ENCODE results near the gene ALAS1.

ALAS1 gene

DNA sequence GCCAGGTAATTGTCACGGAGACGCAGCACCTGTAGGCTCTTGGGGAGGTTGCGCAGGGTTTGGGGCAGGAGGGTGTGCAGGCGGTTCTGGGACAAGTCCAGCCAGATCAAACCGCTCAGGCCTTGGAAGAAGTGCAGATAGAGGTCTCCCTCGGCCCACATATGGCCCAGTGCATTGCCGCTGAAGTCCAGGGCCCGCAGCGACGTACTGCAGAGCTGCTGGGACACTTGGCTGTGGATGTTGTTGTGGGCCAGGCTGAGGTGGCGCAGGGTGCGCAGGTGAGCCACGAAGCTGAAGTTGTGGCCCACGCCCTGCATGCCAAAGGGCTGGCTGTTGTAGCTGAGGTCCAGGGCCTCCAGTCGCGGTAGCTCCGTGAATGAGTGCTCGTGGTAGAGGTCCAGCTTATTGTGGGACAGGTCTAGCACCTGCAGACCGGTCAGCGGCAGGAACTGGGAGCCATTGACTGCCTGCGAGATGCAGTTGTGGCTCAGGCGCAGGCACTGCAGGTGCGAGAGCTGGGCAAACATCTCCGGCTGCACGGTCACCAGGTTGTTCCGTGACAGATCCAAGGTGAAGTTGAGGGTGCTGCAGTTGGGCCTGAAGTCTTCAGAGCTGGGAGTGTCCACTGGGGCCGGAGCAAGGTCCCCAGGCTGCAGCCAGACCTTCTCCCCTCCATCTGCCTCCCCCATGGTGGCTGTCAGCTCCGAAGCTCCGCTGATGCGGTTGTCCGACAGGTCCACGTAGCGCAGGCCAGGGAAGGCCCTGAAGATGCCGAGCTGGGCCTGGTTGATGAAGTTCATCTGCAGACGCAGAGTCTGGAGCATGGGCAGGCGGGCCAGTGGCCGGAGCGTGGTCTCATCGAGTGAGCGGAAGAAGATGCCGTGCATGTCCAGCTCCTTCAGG, 24.6 kb downstream of the ALAS1 start:
- no peak for FAIRE-seq

DNA sequence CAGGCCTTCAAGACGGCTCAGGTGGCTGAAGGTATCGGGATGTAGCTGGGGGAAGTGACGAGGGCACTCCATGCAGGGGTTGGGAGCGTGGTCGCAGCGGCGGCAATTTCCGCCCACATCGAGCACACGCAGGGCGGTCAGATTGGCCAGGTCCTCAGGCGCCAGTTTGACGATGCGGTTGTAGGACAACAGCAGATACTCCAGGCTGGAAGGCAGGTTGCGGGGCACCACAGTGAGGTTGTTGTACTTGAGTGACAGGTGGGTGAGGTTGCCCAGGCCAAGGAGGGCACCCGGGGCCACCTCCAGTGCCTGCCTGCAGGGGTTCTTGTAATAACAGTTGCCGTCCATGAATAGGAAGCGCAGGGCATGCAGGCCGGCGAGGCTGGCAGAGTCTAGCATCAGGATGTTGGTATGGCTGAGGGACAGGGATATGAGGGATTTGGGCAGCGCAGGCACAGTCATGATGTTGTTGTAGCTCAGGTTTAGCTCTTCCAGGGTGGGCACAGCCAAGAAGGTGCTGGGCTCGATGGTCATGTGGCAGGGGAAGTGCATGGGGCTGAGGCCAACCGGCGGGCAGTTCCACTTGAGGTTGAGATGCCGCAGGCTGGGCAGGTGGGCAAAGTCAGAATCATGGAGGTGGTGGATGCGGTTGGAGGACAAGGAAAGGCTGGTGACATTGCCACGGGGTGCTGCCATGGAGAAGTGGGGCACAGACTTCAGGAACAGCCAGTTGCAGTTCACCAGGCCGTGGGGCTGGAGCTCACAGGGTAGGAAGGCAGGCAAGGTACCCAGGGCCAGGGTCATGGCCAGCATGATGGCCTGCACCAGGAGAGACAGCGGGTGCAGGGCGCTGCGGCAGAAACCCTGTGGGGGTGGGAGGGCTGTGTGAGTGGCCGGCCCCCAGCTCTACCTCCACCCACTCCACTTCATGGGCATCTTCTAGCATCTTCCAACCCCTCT, 25.8 kb downstream of the ALAS1 start:
- no peak for FAIRE-seq

DNA sequence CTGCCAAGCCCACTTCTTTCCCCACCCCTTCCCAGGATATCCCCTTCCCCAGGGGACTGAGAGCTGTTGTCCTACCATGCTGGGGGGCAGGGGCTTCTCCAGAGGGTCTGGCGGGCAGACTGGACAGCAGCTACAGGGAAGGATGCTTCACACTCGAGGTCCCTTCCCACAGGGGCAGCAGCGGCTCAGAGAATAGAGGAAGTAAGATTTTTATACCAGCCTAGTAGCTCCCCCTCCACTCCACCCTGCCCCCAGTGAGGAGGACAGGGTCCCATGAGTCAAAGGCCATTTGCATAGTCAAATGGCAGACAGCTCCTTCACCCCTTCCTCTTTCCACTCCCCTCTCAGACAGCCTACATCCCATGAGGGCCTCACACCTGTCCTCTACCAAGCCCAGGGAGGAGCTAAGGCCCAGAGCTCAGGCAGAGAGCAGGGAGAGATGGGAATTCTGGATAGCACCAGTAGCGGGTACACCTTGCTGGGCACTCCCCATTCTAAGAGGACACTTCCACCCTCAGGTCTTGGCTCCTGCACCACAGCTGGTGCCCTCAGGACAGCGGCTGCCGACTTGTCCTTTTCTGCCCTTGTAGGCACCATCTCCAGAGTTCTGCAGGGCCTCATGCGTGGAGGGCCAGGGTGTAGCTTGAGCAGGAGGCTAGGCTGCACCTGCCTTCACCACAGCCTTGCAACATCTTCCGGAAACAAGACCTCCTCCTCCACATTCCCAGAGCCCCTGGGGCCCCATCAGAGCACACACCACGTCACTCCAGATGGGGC, 27.7 kb downstream of the ALAS1 start, which contains the start of gene TLR9:
TSS of gene TLR9 (minus strand) at position 194 of the 777 bp plus-strand sequence. CDS start at position 78, 116 bp downstream.
- no peak for FAIRE-seq

DNA sequence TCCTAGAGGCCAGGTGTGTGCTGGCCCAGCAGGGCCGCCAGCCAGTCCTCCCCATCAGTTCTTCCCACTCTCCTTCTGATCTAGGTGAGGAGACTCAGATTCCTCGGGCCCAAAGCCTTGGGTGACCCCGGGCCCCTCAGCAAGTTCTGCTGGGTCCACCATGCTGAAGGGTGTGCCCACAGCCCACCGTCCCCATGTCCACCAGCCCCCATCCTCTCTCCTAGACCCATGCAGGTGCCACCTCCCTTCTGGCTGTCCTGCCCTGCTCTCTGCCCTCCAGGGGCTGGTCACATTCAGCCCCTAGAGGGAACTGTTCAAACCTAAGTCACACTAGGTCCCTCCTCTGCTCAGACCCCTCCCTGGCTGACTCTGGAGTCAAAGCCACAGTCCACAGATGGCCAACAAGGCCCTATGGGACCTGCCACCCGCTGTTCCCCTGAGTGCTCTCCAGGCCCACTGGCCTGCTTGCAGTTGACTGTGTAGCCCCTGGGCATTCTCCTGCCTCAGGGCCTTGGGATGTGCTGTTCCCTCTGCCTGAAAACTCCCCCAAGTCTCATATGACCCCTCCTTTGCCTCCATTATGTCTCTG, 28.4 kb downstream of the ALAS1 start:
- FAIRE-seq: no peak

DNA sequence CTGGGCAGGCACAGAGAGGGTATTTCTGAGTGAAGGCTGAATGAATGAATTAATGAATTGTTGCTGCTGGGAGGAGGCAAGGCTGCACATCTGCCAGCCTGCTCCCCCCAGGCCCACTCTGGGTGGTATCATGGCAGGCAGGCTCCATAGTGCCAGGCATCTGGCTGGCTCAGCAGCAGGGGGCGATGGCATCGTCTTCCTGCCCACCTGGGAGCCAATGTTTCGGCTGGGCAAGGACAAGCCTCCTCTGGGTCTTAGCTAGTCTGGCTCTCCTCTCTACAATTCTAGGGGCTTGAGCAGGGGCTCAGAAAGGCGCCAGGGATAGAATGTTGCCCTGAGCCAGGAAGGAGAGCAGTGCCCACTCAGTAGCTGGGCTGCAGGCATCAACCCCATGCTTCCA, 29.2 kb downstream of the ALAS1 start:
- FAIRE-seq: no peak

DNA sequence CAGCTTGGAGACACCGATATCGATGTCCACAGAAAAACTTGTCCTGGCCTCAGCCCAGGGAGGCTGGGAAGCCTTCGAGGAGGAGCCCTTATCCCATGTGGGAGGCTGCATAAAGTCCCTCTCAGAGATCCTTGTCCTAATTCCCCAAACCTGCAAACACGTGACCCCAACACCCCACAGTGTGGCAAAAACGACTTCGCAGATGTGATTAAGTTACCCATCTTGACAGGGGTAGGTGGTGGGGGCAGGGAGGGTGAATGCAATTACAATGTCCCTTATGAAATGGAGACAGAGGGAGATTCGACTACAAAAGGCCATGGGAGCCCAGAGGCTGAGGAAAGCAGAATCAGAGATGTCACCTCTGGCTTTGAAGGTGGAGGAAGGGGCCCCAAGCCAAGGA, 29.8 kb downstream of the ALAS1 start:
- FAIRE-seq: no peak

DNA sequence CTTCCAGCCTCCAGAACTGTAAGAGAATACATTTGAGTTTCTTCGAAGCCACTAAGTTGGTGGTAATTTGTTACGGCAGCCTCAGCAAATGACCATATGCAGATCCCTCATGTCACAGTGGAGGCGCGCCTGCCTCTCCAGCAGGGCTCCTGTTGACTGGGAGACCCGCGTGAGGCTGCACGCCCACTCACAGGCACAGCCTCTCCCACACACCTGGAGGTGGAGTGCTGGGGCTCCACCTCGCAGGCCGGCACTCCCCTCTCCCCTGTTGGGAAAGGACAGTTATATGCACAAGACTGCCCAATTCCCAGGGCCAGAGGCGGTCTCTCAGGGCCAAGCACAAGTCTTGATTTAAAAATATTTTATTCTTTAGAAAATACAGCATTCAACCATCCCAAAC, 30.3 kb downstream of the ALAS1 start:
- FAIRE-seq: no peak

DNA sequence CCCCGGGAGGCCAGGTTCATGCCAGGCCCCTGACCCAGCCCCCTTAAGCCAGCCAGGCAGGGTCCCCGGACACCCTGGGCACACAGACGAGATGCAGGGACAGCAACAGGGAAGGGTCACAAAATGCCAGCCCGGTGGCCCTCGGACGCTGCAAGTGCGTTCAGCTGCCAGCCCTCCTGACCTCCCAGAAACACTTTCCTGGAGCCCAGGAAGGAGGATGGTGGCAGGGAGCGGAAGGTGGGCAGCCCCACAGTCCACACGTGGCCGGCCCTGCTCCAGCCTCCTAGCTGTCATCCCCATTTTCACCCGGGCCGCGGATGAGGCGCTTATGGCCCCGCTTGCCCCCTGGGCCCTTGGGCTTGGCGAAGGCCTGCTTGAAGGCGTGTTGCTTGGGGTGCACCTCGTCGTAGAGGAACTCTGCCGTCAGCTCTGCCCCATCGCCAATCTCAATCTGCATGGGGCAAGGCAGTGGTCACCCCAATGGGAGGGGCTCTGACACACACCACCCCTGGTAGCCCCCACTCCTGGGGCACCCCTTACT, 30.9 kb downstream of the ALAS1 start:
- FAIRE-seq: no peak

DNA sequence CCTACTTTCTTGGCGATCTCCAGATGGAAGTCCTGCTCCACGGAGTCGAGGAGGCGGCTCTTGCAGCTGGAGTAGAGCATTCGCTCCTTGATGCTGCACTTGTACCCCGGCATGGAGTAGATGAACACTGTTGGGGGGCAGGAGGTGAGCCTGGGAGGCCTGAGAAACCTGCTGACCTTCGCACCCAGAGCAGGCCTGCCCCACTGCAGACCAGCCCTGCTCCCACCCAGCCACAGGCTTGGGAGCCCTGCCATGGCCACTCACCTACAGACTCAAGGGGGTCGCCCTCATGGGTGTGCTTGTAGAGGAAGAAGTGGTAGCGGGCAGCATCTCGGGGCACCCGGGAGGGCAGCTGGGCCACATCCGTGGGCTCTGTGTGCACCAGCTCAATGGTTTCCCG, 31.7 kb downstream of the ALAS1 start:
- FAIRE-seq: no peak

DNA sequence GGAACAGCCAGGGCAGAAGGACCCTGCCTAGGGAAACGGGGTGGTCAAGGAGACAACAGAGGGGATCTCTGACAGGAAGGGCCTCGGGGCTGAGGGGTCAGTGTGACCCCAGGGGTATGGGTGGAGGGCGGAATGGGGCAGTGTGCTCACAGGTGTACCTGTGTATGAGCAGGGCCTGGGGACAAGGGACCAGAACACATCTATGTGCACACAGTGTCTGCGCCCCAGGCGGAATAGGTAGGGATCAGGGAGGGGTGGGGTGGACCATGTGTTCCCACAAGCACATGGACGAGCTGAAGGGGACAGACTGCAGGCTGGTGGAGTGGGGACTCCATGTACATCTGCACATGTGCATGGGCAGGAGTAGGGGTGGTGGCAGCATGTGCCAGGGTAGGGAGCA, 32.5 kb downstream of the ALAS1 start:
- no peak for FAIRE-seq

DNA sequence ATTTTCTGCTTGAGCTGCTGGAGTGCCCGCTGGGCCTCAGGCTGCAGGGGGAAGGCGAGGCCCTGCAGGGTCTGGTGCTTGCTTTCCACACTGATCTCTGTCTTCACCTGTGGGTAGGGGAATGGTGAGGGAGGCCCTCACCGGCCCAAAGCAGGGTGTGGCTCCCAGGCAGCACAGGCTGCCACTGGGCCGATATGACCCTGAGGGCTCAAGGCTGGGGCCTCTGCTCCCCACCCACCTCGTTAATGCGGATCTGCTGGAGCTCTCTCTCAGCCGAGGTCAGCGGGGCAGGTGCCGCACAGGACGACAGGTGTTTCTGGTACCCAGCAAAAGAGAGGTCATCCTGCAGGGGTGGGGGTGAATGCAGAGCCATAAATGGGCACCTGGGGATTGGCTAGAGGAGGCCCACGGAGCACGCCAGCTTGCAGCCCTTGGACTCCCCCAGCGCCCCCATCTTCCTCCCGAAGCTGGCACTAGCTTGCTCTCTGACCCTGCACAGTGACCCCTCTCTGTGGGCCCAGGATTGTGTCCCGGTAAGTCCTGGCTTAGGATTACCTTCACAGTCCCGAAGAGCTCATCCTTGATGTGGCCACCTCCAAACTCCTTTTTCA, 33.0 kb downstream of the ALAS1 start:
- no peak for FAIRE-seq

DNA sequence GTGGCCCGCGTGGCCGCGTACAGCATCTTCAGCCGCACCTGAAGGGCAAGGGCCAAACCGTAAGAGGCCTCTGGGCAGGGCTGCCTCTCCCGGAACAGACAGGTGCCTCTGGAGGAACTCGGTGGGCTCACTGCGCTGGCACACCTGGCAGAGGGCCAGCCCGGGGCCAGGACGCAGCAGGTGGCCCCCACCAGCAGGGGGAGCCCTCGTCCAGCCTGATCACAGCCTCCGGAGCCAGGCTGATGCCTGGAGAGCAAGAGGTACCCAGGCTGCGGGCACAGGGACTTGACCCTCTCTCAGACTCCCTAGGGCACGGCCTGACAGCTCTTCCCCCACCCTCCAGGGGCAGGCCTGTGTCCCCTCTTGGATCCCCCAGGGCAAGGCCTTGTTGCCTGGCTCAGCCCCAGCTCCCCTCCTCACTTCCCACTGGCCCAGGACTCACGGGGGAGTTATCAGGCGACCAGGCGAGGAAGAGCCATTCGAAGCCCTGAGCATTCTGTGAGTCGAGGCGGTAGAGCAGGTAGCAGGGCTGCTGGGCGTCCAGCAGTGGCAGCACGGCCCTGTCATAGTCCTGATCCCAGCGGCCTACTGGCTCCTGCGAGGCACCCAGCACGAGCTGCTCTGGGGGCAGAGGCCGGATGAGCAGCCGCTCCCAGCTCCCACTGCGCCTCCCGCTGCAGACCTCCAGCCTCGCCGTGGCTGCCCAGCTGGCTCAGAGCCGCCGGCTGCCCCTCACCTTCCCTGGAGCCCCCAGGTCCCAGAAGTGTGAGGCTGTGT, 33.7 kb downstream of the ALAS1 start:
- FAIRE-seq: no peak

DNA sequence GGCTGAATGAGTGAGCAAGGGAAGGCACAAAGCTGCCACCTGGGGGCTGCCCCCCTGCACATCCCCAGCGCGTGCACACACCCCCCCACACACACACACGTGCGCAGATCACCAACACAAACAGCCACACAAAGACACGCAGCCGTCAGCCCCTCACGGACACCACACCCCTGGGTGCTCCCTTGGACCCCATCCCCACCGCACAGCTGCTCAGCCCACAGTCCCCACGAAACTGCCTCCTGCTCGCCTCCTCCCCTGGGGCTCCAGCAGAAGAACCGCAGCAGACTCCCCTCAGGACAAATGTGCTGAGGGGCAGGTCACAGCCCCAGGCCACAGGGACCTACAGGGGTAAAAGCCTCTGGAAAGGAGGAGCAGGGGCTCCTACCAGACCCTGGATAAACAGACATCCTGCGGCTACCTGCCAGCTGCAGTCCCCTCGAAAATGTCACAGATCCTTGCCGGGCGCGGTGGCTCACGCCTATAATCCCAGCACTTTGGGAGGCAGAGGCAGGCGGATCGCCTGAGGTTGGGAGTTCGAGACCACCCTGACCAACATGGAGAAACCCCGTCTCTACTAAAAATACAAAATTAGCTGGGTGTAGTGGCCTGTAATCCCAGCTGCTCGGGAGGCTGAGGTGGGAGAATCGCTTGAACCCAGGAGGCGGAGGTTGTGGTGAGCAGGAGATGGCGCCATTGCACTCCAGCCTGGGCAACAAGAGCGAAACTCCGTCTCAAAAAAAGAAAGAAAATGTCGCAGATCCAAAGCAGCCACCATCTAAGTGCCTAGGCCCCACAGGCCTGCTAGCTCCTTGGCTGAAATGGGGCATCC, 34.5 kb downstream of the ALAS1 start:
- no peak for FAIRE-seq

DNA sequence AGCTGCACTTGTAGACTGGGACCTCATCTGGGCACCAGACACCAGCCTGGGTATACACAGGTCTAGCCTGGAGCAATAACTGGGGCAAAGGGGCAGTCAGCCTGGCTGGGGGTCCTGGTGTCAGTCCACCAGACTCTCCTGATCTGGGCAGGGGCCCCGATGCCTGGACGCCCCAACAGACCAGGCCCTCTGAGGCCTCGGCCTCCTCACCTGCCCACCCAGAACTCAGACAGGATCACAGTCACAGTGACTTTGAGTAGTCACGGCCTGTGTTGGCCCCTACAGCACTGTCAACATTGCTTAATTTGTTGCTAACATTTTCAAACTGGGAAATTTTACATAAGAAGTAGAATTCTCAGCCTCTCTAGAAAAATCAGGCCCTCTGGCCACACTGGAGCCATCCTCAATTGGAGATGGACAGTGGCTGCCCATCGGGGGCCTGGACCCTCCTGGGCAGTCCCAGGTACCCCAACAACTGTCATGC, 35.2 kb downstream of the ALAS1 start:
- FAIRE-seq: no peak

DNA sequence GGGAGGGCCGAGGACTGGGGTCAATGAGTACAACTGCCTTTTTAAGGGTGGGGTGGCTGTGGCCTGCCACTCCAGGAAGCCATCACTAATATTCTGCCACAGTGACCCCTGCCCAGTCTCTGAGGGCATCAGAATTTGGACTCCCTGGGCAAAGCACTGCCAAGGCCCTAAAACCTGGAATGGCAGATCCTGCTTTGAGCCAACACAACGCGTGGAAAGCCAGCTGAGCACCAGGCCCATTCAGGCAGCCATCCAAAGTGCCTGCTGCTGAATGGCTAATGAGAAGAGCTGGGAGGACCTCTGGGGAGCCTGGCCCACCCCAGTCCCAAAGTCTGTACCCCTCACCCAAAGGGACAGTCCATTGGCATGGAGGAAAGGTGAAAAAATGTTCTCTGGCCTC, 36.0 kb downstream of the ALAS1 start:
- FAIRE-seq: no peak

DNA sequence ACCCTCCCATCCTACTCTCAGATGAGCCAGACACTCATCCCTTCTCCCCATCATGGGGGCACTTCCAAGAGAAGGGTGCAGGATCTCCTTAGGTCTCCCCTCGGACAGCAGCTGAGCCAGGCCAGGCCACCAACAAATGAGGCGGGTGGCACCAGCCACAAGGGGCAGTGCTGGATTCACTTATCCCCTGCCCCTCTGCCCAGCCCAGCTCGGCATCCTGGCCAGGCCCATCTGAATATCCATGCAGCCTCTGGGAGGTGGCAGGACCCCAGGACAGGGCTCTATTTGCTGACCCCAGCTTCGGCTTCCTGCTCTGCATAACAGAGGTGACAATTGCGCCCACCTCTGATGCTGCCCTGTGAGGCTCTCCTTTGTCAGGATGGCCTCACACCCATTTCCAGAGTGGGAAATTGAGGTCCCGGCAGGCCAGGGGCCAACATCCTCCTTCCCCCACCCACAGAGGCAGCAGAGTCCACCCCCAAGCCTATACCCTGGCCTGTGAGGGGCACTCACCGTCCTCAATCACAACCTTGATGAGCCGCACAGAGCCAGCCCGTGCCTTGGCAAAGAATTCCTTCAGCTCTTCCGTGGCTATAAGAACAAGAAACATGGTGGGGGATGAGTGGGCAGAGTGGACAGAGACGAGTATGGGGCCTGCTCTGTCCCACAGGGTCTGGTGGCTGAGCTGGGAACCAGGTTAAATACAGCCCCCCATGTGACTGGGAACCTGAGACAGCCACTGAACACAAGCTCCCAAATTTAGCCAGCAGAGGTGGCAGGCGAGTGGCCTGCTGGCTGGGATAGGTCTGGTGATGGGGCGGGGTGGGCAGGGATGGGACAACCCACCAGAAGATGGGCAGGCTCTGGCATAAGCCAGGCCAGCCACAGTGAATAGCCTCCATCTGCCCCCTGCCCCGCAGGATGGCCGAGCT, 36.8 kb downstream of the ALAS1 start:
- no peak for FAIRE-seq

DNA sequence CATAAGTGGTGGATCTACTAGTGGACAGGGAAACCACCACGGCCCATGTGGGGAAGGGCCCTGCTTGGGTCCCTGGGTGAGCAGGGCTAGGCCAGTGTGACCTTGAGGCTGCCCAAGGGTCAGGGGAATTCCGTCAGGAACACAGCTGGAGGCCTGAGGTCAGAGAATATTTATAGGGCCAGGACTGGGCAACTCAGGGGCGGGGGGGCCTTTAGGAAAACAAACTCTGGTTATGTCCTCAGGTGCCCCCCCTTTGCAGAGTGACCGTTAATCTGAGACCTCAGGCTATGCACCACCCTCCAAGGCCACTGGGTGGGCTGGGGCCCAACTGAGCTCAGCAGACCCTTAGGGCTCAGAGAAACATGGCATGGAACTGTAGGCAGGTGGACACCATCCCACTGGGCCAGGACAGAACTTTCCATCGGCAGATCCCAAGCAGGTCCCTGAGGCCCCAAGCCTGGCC, 38.5 kb downstream of the ALAS1 start:
- no peak for FAIRE-seq

DNA sequence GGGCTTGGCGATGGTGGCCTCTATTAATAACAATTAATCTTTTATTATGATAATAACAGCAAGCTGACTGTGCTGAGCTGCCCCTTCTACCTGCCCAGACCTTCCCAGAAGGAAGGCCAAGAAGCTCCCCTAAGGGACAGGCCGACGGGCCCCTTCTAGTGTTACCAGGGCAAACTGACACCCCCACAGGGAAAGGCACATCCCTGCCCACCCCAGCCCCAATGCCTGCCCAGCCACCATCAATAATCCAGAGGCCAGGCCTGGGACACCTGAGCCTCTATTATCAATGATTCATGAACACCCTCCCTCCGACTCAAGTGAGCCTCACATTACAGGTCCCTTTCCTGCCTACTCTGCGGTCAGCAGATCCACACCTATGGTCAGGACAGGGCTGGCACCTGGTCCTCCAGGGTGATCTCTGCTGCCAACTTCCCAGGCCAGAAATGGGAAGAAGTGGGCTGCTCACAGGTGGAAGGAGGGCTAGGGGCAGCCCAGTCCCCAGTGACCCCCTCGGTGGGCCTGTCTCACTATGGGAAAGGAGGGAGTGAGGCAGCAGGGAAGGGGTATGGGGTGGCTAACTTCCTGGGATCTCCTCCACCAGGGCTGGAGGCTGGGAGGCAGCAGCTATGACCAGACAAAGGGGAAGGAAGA, 39.2 kb downstream of the ALAS1 start:
- no peak for FAIRE-seq

All from G401.6 (cell line).